ENCODE measurements around the gene CLIP2.

CLIP2 gene

GRCh38 chr7:74455291-74455804 lies 166.1 kb downstream of the CLIP2 start:
- no peak for FAIRE-seq
- no peak for DNase-seq (ENCODE audit: insufficient read length, low spot score)
- TF ChIP-seq POLR2AphosphoS5 (IDR thresholded peaks at IDR 0.05; ENCODE audit: low read depth, low read length) (no peak), SPI1 (IDR thresholded peaks at IDR 0.05; ENCODE audit: low read depth, low read length) (no peak), TAF1 (IDR thresholded peaks at IDR 0.05; ENCODE audit: low read depth, low read length) (no peak)

Data from GM12891 (cell line).